ENCODE results near the gene CFAP77.

DNA sequence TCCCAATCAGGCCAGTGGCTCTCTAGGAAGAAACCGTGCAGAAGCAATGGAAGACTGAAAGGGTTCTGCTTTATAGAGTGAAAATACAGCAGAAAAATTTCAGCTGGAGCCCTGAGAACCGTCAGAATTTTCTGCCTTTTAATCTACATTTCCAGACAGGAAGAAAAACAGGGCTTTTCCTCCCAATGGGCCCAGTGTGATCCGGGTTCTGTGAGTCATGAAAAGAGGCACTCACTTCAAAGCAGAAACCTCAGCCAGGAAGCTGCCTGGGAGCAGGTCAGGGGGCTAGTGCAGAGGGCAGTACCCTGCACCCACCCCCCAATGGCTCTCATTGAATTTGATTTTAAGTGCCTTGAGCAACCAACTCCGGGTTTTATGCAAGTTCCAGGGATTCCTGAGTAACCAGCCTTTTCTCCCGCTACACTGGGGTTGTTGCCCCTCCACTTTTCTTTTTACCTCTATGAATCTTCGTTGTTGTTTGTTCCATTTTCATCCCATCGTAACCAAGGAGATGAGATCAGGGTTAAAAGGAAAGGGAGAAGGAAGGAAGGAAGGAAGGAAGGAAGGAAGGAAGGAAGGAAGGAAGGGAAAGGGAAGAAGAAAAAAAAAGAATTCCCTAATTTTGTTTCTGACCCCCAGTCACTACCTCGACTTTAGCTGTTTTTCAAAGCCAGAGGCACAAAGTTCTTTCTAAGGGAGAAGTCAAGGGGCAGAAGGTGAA lies 173.7 kb downstream of the CFAP77 start:
- TF ChIP-seq SP1 (IDR thresholded peaks at IDR 0.05): no peak
- no peak for TF ChIP-seq ARNT (IDR thresholded peaks at IDR 0.05)
- TF ChIP-seq FOXA1 (IDR thresholded peaks at IDR 0.05): no peak
- no peak for TF ChIP-seq TARDBP (IDR thresholded peaks at IDR 0.05)
- TF ChIP-seq FOXM1 (IDR thresholded peaks at IDR 0.05; ENCODE audit: borderline replicate concordance): no peak
- TF ChIP-seq FOXK2 (IDR thresholded peaks at IDR 0.05): no peak
- no peak for TF ChIP-seq LEF1 (IDR thresholded peaks at IDR 0.05; ENCODE audit: borderline replicate concordance)
- no peak for TF ChIP-seq L3MBTL2 (conservative IDR thresholded peaks at IDR 0.05)
- no peak for TF ChIP-seq ELF4 (IDR thresholded peaks at IDR 0.05)
- no peak for TF ChIP-seq SUZ12 (IDR thresholded peaks at IDR 0.05)

All from HEK293T (cell line).